HG02763 (cell line): ENCODE measurements around the gene SERPINI2.

Source experiments
- ATAC-seq: cut with Tn5 transposase; IDR thresholded peaks from one replicate; pipeline ENCODE4 v1.9.1; 2021; ENCODE audit warnings: mild to moderate bottlenecking, moderate library complexity; ENCODE audit not compliant: unreplicated experiment

SERPINI2 gene, protein sequence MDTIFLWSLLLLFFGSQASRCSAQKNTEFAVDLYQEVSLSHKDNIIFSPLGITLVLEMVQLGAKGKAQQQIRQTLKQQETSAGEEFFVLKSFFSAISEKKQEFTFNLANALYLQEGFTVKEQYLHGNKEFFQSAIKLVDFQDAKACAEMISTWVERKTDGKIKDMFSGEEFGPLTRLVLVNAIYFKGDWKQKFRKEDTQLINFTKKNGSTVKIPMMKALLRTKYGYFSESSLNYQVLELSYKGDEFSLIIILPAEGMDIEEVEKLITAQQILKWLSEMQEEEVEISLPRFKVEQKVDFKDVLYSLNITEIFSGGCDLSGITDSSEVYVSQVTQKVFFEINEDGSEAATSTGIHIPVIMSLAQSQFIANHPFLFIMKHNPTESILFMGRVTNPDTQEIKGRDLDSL

DNA sequence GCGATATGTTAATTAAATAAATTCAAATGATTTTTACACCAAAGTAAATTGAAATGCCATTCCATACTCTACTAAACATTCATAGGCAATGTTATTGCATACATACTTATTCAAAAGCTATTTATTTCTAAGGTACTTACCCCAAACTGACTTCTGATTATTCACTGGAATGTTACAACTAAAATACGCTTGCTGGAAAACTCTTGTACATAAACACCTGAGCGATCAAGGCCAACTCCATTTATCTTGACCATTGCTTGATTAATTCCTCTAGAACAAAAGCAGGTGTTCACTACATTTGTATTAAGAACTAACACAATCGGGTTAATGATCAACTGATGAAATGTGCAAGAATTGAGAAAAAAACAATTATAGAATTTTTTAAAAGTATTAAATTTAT is at the start of gene SERPINI2:
SERPINI2 (minus strand) TSS at position 180 of the 400 bp plus-strand sequence. CDS start 2,208 bp downstream, outside the sequence.
- no peak for ATAC-seq

DNA sequence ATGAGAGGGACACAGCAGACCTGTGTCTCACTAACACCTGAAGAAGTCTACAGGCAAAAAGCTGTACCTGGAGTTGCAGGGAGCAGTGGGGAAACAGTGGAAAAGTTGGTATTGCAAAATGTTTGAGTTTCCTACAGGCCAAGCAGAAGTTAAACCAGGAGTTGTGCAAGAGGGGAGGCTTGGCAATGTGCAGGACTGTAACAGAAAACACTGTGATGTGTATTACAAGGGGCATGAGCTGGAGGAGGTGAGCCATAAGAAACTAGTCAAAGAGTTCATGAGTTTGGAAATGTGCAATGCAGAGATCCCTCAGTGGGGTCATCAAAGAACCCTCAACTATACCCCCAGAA is 47.1 kb upstream of the SERPINI2 start:
- ATAC-seq, result no peak

DNA sequence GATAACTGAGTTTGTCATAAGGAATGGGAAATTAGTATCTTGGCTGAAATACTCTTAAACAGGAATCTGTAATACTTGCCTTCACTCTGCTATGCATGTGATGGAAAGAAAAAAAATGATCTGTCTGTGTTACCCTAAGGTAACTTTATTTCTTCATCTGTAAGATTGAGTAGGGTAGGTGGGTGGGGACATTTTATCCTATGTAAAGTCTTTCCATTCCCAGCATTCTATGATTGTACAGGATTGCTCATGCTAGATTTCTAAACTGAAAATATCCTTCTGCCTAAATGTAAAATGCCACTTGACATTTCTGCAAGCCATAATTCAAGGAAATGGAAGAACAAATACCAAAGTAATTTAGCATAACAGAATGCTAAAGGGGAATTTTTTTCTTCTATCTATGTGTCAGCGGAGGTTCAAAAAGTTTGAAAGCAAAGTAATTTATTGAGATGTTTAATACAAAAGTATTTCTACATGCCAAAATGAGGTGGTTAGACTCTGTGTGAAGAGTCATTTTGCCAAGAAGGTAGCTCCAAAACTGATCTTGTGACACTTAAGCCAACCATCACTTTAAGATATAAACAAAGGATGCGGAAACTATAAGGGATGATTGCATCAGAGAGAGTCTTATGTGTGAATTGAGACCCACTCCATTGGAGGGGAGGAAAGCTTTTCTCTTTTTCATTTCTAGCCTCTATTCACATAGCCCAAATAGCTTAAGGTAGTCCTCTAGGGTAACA is 46.6 kb upstream of the SERPINI2 start:
- no peak for ATAC-seq

DNA sequence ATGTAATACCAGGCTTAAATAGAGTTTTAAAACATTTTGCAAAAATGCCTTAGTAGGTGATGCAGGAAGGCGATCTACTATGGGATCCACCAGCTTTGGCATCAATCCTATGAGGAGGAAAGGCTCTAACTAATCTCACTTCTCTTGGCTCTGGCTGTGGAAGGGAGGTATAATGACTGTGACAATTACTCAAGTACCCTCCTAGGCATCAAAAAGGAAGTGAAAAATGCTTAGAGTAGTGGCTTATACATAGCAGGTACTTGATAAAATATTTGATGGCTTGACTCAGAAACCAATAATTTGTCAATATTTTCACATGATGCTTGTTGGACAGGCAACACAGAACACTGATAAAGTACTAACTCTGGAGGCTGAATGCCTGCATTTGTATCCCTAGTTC is 34.1 kb upstream of the SERPINI2 start:
- no peak for ATAC-seq

DNA sequence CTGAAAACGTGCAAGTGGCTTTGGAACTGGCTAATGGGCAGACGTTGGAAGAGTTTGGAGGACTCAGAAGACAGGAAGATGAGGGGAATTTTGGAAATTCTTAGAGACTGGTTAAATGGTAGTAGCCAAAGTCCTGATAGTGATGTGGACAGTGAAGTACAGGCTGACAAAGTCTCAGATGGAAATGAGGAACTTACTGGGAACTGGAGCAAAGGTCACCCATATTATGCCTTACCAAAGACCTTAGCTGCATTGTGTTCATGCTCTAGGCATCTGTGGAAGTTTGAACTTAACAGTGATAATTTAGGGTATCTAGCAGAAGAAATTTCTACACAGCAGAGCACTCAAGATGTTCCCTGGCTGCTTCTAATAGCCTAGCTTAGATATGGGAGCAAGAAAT is 28.6 kb upstream of the SERPINI2 start:
- no peak for ATAC-seq

DNA sequence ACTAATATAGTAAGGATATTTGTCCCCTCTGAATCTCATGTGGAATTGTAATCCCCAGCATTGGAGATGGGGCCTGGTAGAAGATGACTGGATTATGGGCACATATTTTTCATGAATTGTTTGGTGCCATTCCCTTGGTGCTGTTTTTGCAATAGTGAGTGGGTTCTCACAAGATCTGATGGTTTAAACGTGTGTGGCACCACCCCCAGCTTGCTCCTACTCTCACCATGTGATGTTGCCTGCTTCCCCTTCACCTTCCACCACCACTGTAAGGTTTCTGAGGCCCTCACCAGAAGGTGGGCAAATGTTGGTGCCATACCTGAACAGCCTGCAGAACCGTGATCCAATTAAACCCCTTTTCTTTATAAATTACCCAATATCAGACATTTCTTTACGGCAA is 28.1 kb upstream of the SERPINI2 start:
- ATAC-seq, result no peak

DNA sequence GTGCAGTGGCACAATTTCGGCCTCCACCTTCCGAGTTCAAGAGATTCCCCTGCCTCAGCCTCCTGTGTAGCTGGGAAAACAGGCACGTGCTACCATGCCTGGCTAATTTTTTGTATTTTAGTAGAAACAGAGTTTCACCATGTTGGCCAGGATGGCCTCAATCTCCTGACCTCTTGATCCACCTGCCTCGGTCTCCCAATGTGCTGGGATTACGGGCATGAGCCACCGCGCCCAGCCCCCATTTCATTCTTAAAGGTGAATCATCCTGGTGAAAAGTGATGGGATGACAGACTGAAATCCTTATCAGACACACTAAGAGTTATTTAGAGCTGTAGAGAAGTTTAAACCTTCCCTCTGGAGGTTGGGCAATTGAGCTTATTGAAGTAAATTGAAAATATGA is 24.1 kb upstream of the SERPINI2 start:
- no peak for ATAC-seq

DNA sequence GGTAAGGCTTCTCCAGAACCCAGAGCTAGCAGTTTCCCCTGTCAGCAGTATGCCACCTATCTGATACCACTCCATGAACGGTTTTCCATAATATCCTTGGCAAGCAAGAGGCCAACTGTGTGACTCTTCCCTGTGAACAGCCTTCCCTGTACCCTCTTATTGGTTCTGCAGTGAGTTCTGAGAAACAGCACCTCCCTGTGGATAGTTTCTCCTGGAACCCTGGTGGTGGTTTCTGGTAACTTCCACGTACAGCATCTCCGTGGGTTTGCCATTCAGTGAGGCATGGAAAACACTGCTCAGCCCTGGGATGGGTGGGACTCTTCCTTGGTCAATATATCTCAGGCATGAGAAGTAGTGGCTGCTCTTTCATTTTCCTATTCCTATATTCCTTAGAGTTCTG is 19.4 kb upstream of the SERPINI2 start:
- ATAC-seq, result no peak

DNA sequence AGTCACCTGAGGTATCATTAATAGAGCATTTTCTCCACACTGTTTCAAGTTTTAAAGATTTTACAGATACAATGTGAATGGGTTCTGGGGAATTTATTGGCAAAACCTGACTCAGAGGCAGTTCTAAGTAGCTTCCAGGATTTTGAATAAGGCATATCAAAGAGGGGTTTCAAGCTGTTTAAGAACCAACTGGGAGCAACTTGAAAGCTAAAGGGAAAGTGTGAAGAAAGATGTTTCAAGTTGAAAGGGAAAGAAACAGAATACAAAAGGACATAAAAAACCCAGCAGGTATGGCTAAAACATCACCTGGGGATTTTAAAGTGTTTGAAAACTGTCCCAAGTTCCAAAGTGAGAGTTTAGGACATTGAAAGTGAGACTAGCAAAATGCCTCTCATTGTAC is 17.8 kb upstream of the SERPINI2 start:
- ATAC-seq, result no peak

DNA sequence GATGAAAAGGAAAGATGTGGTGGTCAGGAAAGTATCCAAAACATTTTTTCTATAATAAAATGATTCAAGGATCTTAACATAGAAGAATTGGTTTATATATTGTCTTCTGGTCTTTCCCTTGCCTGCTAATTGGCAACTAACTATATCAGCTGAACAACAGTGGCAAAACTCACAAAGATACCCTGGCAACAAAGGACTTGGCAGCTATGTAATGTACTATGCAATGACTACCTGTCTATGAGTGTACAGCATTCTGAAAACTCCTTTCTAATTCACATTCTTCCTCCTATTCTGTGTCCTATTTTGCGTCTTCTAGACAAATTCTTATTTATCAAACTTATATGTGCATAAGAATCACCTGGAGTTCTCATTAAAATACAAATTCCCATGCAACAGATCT is 15.7 kb upstream of the SERPINI2 start:
- ATAC-seq, result no peak

DNA sequence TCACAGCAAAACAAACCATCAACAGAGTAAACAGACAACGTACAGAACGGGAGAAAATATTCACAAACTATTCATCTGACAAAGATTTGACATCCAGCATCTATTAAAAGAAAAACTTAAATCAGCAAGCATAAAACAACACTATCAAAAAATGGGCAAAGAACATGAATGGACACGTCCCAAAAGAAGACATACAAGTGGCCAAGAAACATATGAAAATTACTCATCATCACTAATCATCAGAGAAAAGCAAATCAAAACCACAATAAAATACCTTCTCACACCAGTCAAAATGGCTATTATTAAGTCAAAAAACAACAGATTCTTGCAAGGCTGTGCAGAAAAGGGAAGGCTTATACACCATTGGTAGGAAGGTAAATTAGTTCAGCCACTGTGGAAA is 13.7 kb upstream of the SERPINI2 start:
- ATAC-seq, result no peak

DNA sequence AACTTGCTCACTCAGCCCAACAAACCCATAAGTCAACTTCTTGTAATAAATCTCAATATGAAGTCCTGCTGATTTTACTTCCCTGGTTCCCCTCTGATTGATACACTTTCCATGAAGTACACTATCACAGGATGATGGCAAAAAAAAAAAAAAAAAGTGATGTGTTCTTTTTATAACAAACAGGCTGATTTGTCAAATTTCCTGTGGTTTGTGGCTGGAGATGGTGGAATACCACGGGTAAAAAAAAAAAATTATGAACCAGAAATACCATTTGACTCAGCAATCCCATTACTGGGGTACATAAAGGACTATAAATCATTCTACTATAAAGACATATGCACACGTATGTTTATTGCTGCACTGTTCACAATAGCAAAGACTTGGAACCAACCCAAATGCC is 10.7 kb upstream of the SERPINI2 start:
- ATAC-seq, result no peak

DNA sequence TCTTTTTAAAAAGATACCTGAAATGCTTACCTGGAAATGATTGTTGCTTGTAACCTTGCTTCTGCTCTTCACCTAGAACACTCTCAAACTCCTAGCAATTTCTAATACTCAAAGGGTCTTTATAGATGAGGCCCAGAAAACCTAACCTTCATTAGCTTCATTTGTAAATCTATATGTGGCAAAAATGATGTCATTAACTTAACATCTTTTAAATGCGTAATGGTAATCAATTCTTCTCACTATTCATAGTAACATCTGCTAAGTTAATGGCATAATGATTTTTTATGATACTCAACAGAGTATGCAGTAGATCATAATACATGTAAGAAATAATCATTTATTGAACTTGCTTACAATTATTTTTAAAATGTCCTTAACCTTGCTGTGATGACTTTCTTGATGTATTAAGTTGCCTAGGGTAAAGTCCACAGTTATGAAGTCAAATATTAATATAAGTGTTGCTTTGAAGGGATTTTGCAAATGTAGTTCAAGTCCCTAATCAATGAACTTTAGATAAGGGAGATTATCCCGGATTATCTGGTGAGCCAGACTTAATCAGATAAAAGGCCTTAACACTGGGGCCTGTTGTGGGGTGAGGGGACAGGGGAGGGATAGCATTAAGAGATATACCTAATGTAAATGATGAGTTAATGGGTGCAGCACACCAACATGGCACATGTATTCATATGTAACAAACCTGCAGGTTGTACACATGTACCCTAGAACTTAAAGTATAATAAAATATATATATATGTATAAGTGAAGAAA is 10.1 kb upstream of the SERPINI2 start:
- ATAC-seq, result no peak

DNA sequence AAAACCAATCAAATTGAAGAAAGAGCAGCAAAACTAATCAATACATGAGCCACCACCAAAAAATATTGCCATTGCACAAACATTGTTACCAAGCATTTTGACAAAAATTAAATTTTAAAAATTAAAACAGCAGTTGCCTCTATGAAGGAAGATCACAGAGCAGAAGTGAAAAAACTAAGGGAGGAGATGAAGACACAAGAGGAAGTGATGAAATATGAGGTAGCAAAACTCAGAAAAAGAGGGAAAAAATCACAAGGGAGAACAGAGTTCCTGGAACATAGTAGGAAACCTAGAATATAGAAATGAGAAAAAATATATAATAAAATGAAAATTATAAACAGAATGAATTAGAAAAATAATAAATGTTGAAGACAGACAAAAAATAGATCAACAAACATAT is 7.3 kb upstream of the SERPINI2 start:
- ATAC-seq, result no peak

DNA sequence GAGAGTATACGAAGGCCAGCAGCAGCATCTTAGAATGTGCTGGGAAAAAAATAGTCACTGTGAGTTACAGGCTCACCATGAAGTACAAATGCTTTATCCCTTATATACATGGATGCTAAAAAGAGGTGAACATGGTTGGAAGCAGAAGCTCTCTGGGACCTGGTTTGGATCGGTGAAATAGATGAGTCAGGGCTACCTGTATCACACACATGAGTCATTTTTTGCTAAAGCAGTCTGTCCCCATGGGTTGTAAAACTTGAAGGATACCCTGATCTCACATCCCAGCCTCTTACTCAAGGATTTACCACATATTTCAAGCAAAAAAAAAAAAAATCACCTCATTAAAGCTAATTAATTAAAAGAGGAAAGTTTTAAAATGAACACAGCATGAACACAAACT is 6.9 kb upstream of the SERPINI2 start:
- ATAC-seq, result no peak

DNA sequence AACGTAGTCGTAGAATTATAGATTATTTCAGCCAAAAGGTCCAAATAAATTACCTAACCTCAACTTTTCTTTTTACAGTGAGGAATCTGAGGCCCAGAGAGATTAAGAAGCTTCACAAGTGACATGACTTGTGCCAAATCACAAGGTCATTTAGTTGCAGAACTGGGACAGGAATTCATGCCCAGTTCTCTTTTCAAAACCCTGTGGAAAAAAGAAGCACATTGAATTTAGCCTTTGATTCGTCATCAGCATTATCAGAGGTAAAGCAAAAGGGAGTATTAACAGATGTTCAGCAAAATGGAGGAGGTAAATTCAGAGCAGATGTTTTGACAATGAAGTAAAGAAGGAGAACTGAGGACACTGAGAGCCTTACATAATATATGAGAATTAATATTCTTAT is 4.5 kb downstream of the SERPINI2 start:
- ATAC-seq, result no peak

DNA sequence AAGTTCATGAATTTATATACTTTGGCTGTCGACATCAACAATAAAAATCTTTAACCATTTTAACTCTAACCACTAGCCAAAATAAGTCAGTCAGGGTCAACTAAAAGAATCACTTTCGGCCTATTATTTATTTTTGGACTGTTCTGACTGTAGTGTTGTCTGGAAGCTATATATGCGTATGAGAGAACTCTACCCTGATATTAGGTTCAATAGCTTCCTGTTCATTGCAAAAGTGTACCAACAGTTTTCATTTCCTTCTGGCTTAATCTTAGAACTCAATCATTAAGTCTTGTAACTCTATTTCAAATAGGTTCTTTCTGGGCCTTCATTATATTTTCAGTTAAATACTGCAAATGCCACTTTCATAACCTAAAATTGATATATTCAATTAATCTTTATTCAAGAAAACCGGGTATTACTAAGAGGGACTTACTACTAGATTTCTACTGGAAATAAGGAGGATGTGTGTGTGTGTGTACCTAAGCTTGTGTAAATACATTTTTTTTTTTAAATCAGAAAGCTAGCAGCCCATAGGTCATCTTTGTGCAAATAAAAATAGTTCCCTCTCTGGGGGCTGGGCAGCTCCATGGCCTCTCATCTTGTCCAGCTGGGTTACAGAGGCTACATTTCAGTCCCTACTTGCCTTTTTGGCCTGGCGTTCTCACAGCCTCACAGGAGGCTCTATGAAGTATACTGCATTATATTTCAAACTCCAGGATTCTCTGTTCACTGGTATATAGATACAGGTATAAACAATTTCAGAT is 5.8 kb downstream of the SERPINI2 start:
- ATAC-seq, result no peak

DNA sequence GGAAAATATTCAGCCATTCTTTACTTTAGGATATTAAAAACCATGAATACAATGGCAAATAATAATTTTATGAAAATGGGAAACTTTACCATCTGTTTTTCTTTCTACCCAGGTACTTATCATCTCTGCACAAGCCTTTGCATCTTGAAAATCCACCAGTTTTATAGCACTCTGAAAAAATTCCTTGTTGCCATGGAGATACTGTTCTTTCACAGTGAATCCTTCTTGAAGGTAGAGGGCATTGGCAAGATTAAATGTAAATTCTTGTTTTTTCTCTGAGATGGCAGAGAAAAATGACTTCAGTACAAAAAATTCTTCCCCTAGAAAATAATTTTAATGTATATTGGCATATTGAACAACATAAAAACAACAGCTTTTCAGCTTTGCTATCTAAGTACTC is 6.9 kb downstream of the SERPINI2 start:
- no peak for ATAC-seq

DNA sequence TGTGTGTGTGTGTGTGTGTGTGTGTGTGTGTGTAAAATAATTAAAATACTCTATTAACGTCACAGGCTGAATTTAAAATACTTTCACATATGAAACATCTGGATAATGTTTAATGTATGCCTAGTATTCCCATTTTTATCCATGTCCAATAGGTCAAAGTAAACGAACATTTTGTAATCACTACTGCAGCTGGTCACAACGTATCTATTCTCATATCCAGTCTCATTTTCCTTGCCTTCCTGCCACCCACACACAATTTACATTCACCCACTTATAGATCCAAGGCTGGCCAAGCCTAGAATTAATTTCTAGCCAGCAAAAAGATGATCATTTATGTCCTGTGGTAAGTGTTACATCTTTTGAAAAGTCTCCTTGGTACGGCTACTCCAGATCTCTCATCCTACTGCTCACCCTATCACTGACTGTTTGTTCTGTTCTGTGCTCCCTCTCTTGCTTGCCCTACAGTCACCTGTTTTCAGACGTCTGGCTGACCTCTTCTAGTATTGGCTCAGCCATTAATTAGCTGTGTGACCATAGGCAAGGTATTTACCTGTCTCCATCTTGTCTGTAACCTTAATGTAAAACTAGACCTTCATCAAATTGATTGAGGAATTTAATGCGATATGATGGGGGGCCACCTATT is 17.6 kb downstream of the SERPINI2 start:
- no peak for ATAC-seq

DNA sequence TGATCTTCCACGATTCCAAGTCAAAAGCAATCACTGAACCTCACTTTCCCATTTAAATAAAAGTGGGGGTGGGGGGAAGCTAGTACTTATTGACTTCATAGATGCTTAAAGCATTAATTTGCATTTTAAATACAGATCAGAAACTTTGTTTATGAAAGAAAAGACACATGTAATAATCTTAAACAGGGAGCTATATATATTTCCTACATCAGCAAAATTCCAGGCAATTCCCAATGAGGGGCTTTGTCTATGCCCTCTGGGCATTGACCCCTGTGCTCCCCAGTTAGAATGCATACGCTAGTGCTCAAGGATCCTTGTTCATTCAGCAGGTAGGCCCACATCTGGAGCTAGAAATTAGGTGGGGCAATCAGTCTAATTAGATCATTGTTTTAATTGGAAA is 20.0 kb downstream of the SERPINI2 start:
- no peak for ATAC-seq

DNA sequence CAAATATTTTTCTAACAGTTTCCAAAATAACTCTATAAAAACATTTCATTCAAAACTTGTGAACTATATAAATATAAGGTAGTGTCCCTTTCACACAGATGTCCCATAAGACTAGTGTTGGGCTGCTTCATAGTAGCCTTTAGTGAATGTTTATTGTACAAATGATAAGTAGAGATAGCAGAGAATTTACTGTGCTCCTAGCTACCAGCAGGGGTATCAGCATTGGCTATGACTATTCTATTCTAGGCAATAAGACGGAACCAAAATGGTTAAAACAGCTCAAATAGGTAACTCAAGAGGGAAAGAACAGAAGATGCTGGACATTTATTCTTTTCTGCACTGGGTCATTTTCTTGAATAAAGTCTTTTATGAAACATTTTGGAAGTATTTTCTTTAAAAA is 22.6 kb downstream of the SERPINI2 start:
- no peak for ATAC-seq
